Measurements from ENCODE around the gene CFAP58.

The CFAP58 gene

DNA sequence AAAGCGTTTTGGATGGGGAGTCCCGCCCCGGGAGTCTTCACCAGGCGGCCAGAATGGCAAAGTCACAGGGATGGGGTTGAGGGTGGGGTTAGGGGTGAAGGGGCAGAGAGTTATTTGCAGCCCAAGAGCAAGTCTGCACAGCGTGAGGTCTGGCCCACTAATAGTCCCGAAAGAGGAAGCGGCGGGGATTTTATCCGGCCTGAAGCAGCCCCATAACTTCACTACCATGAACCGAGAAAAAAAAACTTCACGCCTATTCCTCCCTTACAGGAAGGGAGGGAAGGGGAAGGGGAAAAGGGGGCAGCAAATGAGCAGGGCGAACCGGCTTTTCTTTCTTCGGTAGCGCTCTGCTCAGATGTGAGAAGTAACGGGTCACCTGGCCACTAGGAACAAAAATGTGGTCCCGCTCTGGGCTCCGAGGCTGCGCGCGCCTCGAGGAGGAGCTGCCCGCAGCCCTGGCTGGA lies 16.1 kb upstream of the CFAP58 start:
- DNase-seq, result no peak

DNA sequence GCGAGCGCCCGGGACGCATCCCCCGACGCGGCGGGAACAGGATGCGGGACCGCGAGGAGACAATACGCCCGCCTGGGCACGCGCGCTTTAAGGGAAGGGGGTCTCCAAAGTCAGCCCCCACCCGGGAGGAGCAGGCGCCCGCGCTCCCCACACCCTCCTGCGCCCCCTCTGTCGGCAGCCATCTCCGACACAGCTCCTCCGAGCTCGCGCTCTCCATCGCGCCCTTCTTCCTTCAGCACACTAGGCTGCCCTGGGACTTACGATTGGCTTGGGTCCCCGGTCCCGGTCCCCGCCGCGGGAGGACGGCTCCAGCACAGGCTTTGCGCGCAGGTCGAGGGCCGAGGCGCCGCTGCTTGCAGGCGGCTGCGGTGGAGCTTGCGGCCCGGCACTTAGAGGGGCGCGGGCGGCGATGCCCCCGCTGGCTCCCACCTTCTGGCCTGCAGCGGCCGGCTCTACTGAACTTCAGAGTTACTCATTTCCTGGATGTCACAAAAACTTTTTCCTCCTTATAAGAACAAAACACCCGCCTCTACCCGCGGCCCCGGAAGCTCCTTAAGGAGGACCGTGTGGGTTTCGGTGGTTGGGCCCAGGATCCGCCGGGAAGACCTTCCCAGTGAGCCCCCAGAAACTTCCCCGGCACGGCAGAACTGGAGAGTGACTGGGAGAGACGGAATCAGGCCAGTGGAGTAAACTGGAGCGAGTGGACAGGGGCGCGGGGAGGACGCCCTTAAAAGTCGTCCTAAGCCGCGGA lies 15.5 kb upstream of the CFAP58 start, which contains the start of gene ITPRIP:
TSS of gene ITPRIP (minus strand) at position 481 of the 751 bp plus-strand sequence. CDS start 22,414 bp downstream, outside the sequence.
- DNase-seq, result no peak

DNA sequence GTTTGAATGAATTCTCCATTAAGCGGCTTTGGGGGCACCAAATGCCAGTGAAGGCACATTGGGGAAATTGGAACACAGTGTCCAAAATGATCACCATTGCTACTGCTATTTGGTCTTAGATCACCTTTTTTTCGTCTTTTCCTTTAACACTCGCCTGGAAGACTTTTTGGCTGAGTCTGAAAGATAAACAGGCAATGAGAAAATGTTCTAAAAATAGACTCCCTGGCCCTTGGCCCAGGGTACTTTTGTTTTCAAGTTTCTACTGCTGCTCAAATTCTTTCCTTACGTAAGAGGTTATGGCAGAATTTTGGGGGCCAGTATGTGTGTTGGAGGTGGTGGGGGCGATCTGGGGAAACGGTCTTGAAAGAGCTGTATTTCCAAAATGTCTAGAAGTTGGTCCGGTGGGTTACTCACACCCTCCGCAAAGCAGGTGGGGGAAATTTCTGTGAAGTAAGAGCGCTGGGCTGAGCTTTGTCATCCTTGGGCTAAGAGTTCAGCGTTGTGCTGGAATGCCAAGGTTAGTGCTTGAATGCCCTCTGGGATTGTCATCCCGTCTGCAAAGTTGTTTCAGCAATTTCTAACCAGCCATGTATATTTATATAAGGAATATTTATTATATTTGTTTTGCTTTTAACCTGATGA lies 14.0 kb upstream of the CFAP58 start:
- DNase-seq, result no peak

DNA sequence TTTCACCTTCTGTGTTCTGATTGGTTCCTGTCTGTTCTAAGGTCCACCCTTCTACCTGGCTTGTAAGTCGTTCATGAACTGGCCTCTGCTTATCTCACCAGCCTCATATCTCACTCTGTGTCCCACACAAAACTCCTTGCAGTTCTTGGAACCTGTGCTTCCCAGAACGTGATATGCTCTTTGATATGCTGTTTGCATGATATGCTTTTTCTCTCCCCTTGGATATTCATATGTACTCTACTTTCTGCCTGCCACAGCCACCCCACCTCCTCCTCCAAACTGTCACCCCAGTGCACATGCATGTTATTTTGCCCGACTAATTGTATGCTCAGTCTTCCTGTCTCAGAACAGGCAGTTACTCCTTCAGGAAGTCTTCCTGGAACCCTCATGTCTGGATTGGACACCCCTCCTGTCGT lies 13.5 kb upstream of the CFAP58 start:
- no peak for DNase-seq

DNA sequence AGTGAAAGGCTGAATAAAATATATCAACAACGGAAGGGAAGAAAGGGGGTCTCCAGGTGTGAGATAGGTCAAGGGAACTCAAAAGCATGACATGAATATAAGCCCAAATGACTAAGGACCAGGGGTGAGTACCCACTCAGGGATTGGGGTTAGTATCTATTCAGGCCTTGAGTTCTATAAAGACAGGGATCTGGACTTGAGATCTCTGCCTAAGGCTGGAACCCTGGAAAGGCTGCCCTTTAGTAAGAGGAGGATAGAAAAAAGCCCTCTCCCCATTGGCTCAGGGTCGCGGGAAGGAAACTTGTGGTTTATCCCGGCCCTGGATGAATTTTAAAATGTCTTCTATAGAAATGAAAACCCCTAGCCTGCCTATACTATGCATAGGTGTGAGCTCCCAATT lies 13.0 kb upstream of the CFAP58 start:
- no peak for DNase-seq

DNA sequence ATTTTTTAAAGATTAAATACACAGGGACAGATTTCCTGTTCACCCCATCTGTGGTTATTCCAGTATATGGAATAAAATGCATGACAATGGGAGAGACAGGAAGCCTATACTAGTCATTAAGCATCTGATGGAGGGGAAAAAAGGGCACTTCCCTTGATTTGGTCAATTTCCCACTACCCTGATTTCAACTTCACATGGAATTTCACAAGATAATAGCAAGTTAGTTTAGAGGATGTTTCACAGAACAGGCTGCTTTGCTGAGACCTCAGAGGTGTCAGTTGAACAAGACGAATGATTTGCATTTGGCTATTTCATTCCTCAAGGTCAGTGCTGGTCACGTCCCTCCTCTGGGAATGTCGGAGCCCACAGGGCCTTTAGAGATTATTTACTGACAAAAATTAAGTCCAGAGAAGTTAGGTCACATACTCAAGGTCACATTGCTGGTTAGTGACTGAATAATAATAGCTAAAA lies 10.7 kb upstream of the CFAP58 start:
- no peak for DNase-seq

DNA sequence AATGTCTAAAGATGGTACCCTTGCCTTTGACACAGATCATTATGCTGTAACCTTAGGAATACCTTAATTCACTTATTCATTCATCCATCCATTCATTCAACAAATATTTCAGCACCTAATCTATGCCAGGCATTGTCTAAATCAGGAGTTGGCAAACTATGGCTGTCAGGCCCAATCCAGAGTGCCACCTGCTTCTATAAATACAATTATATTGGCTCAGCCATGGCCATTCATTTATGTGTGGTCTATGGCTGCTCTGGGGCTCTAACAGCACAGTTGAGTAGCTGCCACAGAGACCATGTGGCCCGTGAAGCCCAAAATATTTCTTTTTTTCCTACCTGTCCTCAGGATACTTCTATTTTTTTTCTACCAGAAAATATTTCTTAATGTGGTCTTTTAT lies 9.4 kb upstream of the CFAP58 start:
- no peak for DNase-seq

DNA sequence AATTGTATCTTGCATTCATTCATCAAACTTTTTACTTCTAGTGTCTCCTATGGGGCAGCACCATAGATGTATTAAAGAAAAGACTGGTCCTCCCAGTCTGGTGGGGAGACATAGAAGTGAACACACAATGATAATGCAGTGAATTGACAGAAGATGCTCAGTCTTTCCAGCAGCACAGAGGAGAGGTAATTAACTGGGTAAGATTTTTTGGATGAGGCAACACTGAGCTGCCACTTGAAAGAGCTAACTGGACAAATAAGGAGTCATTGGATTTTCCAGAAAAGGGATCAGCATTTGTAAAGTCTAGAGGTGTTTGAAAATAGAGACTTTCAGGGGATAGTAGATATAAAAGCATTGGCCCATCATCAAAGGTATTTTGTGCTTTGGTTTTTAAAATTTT lies 8.1 kb upstream of the CFAP58 start:
- no peak for DNase-seq

DNA sequence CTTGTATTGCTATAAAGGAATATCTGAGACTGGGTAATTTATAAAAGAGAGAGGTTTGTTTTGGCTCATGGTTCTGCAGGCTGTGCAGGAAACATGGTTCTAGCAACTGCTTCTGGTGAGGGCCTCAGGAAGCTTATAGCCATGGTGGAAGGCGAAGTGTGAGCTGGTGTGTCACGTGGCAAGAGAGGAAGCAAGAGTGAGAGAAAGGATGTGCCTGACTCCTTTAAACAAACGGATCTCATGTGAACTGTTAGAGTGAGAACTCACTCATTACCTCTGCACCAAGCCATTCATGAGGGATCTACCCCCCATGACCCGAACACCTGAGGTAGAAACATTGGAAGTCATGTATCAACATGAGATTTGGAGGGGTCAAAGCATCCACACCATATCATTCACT lies 7.7 kb upstream of the CFAP58 start:
- no peak for DNase-seq

DNA sequence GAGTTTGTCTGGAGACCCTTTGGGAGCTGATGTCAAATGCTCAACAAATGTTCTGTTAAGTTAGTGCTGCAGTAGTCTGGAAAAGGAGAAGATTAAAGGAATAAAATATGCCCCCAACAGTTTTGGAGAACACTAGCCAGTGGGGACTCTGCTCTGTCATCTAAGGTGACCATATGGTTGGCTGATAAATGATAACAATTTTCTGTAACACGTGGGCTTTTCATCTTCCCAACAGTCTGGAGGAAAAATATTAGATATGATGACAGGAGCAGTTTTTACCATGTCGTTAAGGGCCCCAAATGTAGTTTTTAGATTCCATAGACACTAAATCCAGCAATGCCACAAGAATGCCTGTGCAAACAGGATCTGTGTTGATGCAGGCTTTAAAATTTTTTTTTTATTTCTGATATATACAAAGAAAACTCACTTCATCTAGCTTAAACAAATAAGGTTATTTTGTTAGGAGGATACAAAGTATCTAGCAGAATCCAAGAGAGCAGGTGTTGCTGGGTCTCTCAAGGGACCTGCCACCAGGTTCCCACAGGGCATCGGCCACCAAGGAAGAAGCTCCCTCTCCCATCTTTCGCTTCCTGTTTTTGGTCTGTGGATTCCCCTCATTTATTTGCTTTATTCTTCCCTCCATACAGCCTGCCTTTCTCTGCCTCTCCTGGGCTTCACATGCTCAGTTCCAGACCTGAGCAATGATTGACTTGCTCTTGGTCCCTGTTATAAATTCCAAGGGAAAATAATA lies 6.2 kb upstream of the CFAP58 start:
- DNase-seq, result no peak

DNA sequence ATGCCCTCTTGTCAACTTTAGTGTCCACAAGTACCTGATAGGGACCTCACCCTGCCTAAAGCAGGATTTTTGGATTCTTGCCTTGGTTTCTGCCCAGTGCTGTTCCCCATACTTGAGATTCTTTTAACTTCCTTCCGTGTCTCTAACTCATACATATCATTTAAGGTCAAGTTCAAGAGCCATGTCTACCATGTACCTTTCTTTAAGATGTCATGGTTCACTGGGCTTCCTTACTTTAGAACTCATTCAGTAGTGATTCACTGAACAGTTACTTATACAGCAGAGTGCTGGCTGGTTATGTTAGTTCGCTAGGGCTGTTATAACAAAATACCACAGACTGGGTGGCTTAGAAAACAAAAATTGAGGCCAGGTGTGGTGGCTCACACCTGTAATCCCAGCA lies 5.0 kb upstream of the CFAP58 start:
- DNase-seq, result no peak

DNA sequence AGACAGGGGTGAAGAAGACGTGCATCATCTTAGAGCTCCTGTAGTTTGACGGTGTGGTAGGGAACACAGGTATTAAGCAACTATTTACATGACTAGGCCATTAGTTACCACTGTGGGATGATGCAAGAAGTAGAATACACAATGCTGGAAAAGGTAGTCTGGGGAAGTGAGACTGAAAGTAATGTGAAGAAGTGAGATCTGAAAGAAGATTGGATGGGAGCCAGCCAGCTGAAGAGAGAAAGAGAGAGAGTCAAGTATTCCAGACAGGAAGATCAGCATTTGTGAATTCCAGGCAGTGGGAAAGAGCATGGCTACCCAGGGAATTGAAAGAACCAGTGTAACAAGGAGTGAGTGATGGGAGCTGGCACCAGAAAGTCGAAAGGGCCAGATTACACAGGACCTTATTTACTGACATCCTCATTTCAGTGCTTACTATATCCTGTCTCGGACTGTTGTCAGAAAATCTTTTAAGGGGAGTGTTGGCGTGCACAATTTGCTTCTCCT lies 4.0 kb upstream of the CFAP58 start:
- no peak for DNase-seq

DNA sequence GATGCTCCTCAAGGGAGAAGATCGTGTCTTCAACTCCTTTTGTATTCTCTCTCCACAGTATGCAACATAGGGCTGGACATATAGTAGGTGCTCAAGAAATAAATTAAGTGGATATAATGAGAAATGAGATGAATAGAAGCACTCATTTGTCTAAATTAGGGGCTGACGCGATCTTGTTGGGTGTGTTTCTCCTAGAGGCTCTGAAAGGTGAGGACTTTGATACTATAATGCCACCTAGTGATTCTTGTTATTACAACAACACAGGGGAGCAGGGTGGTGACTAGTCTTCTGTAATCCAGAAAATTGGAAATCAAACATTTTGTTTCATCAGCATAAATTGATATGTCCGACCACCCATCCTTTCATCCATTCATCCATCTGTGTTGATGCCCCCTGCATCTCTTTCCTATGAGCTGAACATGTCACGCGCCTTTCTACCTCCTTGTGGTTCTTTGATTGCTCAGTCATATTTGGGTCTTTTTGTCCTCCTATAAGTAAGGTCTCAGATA lies 3.5 kb upstream of the CFAP58 start:
- no peak for DNase-seq

DNA sequence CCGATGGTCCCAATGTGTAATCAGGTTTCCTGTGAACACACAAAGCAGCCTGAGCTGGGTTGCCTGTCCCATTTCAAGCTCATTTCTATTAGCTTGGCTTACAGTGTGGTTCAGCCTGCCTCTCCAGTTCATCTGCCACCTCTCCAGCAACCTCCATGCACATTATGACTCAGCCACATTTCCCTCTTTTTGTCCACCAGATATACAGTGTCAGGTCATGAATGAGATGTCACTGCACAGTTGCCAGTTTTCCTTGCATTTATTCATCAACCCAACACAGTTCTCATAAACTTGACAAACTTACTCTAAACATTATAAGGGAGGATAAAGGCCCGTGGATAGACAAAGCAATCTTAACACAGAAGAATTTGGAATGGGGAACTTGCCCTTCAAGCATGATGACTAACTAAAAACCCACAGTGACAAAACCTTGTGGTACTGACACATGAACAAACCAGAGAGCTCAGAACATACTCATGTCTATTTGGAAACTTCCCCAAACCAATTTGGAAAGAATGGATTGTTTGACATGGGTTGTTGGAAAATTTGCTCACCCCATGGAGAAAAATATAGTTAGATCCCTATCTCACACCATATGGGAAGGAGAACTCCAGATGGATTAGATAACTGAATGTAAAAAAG lies 2.5 kb upstream of the CFAP58 start:
- no peak for DNase-seq

DNA sequence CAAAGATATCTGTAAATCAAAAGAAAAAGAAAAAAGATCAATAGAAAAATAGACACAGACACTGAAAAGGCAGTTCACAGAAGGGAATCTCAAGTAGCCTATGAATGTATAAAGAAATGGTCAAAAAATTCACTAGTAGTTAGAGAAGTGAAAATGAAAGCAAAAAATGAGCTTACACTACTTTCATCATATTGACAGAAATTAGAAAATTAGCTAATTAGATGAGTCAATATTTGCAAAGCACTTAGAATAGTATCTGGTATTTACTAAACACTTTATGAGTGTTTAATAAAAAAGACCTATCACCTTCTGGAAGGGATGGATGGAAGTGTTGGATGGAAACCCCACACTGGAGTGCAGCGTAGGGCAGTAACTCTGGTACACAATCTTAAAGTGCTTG lies 1.7 kb upstream of the CFAP58 start:
- no peak for DNase-seq

DNA sequence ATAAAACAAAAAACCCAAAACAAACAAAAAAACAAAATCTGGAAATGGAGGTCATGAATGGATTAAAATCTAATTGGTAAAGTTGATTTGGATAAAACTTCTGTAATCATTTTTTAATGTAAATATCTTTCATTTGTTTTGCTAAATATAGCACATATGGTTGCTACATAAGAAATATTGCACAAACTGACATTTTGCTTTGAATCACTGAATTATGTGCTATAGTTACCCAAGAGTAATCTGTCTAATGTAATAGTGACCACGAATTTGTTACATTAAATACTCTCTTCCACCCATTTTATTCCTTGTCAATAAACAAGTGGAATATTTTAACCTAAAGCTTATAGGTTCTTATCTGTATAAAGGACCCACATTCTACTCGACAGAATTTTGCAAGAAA lies 6.2 kb downstream of the CFAP58 start:
- no peak for DNase-seq

DNA sequence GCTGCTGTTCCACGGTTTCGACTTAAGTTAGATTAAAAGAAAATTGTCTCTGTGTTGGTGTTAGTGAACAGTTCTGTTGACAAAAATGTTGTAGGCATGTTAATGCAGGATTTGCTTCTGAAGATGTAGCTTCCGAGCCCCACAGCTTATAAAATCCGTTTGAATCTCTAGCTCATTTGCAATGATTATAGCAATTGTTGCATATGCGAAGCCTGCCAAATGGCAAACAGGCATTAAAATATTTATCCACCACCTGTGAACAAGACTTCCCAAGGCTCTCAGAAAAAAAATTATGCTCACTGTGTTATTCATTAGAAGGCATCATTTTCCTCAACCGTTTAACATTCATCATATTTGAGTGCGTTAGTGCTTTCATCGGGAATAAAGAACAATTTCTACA lies 14.3 kb downstream of the CFAP58 start:
- DNase-seq, result no peak

DNA sequence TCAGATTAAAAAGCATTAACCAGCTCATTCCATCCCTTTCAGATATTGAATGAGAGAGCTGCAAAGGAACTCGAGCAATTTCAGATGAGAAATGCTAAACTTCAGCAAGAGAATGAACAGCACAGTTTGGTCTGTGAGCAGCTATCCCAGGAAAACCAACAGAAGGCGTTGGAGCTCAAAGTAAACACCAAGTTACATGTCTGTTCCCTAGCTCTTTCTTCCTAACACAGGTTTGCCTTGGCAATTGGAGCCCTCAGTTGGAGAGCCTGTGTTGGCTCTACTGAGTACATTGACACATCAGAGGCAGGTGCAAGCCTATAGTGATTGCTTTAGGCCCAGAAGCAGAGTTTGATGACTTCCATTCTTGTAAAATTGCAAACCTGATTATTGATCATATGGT lies 14.7 kb downstream of the CFAP58 start:
- no peak for DNase-seq

DNA sequence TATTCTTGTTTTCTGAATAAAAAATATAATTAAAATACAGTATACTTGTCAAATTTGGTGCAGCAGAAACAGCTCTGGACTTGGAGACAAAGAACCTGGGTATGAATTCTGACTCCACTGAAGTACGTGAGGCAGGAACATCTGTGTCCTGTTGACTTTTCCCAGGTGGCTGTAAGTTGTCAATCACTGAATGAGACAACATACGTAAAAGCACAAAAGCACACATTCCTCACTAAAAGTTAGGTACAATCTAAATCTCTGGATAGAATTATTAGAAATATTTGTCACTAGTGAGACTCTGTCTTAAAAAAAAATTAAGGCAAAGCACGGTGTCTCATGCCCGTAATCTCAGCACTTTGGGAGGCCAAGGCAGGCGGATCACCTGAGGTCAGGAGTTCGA lies 18.1 kb downstream of the CFAP58 start:
- DNase-seq, result no peak

DNA sequence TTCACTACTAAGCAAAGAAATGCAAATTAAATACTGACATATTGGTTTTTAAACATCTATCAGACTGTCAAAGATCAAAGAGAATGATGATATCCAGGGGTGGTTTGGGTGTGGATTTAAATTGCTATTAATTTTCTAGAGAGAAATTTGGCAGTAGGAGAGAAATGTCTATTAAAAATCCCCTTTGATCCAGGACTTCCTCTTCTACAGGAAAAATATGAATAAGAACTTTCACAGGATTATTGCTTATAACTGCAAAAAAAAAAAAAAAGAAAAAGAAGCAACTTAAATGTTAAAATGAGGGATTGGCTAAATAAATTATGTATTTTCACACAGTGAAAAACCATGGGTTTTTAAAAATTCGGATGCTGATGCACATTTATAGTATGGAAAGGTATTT lies 21.0 kb downstream of the CFAP58 start:
- DNase-seq, result no peak

DNA sequence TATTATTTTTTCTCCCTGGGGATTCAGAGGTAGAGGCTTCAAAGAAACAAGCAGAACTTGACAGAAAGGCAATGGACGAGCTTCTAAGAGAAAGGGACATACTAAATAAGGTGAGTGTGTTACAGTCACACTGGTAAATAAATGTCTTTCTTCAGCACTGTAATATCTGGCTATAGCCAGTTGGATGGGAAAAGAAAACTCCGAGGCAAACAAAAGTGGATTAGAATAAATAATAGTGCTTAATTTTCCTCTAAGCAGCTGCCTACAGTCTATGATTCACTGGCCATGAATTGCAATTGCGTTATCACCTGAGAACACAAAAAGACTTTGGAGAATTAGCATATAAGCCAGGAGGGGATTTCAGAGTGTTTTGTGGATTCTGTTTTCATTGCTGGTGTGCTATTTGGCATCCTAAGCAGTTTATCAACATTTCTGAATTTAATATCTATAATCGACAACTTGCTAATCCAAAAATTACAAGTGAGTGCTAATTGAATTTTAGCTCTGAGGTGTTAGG lies 23.2 kb downstream of the CFAP58 start:
- DNase-seq, result no peak

DNA sequence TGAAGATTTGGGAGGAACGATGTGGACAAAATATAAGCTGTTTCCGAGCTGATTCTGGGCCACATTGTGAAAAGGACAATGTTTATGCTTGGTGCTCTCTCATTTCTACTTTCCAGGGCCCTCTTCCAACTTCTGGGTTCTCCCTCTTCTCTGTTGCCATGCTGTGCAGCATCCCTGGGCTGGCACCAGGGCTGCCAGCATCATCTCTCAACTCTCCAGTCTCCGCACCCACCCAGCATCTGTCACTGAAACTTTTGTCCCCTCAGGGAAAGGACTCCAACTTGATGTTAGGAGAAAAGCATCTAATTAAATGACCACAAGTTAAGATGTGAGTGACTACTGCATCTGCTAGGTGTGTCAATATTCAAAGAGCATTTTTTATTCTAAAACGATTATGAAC lies 26.7 kb downstream of the CFAP58 start:
- DNase-seq, result no peak
